SKM-1 (cell line): ENCODE results near the gene ADAMTSL2.
A peak's percentile ranks its signal among the peaks of the same experiment; 100 is the strongest.

Experiments used
- DNase-seq: peaks from one replicate; lab custom pipeline; 2025; ENCODE audit not compliant: unreplicated experiment; lab: John Stamatoyannopoulos, UW

Gene ADAMTSL2

DNA sequence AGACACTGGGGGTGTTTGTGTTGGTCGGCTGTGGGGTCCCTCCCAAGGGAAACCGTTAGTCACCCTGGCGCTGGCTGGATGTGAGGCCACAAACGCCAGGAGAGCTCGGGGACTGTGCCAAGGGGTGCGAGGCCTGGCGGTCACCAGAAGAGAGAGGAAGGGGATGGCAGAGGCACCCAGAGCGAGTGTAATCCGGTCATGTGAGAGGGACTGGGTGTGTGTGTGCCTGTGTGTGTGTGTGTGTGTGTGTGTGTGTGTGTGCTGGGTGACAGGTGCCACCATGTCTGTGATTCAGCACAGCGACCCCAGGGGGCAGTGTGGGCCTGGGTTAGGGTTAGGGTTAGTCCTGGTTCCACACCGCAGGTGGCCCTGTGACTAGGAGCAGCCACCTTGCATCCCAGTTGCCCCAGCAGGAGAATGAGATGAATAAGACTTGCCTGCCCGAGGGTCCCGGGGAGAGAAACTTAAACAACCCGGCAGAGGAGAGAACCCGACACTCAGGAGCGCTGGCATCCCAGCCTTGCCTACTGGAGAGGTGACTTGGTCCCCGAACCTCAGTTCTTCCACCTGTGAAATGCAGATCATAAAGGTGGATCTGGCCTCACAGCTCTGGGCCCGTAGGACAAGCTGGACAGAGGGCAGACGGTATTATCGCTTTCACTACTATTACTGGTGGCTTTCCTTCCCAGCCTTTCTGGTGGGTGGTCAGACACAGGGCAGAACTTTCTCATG is 1.4 kb upstream of the ADAMTSL2 start:
- no peak for DNase-seq

DNA sequence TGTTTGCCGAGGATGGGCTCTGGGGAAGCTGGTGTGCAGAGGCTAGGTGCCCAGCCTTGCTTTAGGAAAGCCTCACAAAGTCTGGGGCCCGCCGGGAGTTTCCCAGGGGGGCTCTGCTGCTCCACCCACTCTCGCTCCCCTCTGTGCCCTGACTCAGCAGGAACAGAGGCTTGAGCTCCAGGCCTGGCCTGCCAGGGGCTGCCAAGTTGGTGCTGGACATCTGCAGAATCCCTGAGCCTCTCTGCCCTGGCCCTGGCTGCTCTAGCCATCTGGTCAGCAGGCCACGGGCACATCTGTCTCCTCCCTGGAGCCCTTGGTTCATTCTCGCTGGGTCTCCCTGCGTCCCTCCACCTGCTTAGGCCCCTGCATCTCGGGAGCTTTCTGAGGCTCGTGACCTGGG is 647 bp upstream of the ADAMTSL2 start:
- DNase-seq = no peak

DNA sequence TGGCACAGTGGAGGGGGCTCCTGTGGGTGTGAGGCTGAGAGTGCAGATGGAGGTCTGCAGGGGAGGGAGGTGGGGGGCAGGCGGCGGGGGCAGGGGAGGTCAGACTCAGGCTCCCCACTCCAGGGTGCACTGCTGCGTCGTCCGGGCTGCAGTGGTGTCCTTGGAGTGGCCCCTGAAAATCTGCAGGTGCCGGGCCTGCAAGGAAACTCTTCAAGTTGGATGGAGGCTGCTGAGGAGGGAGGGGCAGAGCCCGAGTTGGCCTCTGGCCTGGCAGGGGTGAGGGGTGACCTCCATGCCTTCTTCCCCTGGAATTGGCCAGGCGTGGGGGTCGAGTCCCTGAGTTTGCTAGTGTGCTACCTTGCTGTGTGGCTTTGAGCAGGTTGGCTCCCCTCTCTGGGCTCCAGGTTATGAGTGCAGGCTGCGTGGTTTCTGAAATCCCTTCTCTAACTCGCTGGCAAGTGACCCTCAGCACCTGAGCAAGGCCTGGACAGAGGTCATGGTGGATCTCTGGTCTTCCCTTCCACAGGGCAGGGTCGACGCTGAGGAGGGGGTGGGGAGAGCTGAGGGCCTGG is 888 bp downstream of the ADAMTSL2 start:
- DNase-seq = no peak

DNA sequence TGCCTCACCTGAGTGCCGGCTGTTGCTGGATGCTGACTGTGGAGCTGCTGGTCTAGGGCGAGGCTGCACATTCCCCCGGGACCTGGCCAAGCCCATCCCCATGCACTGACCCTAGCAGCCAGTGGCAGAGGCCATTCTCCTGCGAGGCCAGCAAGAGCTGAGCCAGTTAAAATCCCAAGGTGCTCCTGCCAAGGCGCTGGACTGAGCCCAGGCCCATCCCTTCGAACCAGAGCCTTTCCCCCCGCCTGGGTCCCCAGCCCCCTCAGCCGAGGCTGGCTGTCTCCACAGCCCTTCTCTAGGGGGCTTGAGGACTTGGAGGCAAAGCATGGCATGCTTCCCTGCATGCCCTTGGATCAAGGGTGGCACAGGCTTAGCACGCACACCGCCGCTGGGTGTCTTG is 1.6 kb downstream of the ADAMTSL2 start:
- no peak for DNase-seq

DNA sequence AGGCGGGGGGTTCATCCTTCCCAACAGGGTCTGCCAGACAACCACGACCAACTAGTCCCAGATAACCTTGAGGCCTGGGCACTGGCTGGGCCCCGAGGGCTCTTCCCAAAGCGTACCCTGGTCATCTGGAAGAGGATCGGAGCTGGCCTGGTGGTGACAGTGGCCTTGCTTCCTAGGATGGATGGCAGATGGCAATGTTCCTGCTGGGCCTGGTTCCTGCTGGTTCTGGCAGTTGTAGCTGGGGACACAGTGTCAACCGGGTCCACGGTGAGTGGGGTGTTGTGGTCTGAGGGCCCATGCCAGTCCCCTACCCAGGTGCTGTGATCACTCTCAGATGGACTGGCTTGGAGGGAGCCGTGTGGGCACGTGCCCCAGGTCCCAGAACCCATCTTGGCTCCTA is 2.0 kb downstream of the ADAMTSL2 start:
- DNase-seq = no peak

DNA sequence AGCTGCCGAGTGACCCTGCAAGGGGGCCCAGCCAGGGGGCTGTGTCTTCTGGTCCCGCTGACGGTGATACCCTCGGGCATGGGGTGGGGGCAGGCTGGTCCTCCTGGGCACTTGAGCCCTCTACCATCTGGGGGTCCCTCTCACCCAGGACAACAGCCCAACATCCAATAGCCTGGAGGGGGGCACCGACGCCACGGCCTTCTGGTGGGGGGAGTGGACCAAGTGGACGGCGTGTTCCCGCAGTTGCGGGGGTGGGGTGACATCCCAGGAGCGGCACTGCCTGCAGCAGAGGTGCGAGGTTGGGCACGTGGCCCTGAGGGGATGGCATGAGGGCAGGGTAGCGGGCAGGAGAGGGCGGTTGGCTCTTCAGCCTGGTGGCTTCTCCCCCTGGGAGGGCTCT is 2.8 kb downstream of the ADAMTSL2 start:
- no peak for DNase-seq

DNA sequence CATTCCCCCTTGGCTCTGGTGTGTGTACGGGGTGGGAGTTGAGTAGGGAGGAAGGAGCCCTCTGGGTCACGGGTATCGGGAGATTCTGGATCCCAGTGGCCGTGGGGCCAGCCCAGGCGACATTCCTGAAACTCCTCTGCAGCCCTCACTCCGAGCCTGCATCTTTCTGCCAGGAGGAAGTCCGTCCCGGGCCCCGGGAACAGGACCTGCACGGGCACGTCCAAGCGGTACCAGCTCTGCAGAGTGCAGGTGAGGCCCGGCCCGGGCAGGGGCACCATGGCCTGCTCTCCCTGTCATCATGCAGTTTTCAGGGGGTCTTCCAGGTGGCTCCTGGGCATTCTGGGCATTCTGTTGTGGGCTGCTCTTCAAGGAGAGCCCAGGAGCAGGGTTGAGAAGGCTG is 3.7 kb downstream of the ADAMTSL2 start:
- no peak for DNase-seq

DNA sequence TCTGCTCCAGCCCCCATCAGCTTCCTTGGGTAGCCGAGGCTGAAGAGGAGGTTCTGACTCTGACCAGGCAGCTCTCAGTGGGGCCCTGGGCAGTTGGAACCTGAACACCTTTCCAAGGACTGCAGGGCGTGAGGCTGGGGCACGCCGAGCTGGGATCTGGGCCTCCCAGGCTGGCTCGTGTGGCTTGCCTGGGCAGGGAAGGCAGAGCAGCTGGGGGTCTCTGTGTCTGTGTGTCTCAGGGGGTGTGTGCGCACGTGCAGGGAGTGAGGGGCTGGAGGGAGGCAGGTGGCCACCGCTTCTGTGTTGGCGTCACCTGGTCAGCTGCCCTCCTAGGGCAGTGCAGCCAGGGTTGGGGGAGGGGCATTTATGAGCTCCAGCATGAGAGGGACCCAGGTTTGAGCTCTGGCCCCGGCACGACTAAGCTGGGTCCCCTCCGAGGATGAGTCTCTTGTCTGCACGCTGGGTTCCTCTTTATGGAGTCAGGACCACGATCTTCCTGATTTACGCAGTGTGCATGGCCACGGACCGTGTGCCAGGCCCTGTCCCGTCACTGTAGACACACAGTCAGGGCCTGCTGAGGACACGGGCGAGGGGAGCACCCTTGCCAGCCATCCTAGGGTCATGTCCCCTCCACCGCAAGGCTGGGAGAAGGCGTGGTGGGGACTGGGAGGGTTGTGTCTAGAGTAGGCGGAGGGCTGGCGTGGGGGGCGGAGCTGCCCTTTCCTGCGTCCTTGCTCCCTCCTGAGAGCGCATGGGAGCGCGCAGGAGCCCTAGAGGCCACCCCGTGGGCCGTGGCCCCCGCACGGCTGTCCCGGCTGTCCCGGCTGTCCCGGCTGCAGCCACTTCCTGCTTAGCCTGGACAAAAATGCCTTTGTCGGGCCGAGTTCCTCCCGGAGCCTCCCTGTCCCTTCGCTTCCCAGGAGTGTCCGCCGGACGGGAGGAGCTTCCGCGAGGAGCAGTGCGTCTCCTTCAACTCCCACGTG is 4.6 kb downstream of the ADAMTSL2 start:
- no peak for DNase-seq

DNA sequence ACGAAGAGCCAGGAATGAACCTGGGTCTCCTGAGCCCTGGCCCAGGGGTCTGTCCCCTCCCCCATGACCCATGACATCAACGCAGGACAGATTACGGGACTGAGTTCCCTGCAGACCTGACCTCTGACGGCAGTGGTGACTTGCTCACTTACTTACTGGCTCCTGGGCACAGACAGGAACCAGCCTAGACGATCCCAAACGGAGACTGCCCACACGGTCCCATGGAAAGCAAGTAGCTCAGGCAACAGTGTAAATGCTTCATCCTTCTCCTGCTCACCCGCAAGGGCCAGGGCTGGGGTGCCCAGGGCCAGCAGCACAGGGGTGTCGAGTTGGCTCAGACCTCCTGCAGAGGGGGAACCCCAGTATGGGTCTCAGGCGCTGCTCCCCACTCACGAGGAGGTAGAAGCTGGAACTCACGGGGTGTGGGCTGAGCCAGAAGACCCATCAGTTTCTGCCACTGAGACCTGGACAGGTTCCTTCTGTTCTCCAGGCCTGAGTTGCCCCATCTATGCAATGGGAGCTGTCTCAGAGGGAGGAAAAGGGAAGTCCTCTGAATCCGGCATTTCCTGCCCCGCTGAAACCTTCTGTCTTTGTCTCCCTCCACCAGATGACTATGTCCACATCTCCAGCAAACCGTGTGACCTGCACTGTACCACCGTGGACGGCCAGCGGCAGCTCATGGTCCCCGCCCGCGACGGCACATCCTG is 5.6 kb downstream of the ADAMTSL2 start:
- DNase-seq = peak; percentile 76

DNA sequence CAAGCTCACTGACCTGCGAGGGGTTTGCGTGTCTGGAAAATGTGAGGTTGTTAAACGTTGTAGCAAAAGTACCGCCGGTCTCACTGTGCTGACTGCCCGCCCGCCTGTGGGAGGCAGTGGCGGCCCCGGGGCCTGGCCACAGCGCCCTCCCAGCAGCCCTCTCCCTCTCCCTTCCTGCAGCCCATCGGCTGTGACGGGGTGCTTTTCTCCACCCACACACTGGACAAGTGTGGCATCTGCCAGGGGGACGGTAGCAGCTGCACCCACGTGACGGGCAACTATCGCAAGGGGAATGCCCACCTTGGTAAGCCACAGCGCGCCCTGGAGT is 6.2 kb downstream of the ADAMTSL2 start:
- DNase-seq = no peak

DNA sequence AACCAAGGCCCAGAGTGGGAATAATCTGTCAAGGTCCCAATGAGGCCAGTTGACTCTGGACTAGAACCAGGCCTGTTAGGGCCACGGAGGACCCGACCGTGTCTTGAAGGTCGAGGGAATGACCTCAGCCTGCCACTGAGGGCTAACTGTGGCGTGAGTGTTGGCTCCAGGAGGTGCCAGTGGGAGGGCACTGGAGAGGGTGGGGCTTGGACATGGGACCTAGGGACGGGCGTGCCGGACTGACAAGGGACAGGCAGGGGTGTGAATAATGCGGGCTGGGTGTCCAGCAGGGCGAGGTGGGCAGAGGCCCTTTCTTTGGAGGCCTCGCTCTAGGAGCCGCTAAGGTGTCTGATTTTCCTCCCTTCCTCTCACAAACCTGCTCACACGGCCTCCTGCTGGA is 7.5 kb downstream of the ADAMTSL2 start:
- DNase-seq = no peak

DNA sequence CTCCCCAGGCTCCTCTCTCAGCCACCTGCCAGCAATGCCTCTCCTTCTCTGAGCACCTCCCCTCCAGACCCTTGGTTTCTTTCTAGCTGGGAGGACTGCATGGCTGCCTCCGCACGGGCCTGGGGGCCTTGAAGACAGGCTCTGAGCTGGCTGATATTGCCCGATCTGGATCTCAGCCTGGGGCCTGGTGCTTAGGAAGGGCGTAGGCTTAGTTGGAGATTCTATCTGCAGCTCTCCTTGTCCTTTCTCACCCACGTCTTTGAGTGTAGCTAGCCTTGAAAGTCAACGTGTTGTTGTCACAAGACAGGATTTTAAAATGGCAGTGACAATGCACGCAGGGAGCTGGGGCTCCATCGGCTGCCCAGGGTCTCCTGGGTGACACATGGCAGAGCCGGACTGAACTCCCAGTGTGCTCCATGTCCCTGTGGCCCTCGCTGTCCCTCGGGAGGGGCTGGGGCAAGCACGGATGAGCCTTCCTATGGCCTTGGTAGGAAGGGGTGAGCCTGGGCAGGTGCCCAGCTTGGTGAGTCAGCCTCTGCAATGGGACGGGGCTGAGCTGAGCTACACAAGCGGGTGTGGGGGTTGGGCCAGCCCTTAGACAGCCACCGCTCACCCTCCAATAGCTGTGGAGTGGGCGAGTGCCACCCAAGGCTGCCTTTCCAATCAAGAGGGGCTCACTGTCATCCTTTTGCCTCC is 9.4 kb downstream of the ADAMTSL2 start:
- no peak for DNase-seq

DNA sequence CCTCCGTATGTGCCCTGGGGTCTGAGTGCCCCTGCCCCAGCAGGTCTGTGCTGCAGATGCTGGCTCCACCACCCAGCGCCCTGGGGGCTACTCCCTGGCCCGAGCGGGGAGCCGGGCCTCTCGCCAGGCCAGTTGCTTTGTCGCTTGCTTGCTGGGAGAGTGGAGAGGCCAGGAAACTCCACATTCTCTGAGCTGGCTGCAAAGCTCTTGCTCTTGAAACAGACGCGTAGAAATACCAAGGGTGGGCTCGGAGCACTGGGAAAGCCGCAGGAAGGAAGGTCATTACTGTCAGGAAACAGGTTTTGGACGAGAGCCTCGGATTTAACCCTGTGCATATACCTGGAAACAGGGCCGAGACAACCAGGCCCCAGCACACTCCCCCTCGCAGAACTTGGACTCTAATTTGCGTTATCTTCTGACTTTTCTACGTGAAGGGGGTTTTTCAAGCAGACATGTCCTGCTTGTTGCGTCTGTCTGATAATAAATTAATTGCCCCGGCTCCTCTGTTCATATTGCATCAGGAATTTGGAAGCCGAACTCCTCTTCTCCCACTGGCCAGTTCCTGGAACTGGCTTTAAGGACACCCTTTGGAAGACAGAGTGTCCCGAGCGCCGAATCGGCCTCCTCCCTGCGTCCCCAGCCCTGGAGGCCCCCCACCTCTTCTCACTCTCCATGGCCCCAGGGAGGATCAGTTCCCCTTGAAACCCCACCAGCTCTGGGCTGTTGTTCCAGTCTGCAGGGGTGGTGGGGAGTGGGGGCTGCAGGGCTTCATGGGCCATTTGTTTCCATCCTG is 11.2 kb downstream of the ADAMTSL2 start:
- no peak for DNase-seq

DNA sequence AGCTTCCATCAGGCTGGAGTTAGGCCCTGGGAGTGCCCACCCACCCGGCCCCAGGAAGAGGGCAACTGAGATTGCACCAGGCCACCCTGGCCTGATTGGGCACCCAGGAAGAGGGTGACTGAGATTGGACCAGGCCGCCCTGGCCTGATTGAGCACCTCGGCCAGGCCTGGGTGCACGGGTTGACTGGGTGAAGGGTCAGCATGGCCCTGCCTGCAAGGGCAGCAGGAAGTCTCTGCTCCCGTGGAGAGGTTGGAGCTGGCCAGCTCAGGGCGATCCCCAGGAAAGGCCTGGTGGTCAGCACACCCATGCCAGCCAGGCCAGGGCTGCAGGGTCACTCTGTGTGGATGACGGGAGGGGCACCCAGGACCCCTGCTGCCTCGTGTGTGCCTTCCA is 11.8 kb downstream of the ADAMTSL2 start:
- no peak for DNase-seq

DNA sequence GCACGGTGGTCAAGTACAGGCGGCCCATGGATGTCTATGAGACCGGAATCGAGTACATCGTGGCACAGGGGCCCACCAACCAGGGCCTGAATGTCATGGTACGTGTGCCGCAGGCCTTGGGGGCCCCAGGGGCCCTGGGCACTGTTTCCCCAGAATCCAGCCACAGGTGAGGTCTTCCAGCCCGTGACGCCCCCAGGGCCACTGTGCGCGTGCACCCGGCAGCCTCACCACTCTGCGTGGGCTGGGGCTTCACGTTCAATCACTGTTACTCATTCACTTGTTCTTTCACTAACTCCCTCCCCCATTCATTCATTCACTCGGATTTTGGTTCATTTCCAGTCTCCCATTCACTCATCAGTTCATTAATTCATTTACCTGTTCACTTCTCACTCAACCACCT is 12.6 kb downstream of the ADAMTSL2 start:
- no peak for DNase-seq

DNA sequence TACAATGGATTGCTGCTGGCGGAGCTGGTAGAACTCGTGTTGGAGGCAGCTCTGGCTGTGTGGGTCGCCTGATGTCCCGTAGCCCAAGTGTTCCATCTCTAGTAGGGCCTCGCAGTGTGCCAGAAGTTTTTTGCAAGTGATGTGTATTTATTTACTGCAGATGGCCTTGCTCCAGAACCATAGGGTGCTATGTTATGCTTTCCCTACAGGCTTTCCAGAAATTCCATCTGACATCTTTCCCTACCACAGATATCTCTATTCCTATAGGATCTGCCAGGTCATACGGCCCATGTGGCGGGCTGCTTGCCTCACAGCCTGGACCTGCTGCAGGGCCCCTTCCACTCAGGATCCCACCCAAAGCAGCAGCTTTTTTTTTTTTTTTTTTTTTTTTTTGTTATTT is 16.9 kb downstream of the ADAMTSL2 start:
- no peak for DNase-seq

DNA sequence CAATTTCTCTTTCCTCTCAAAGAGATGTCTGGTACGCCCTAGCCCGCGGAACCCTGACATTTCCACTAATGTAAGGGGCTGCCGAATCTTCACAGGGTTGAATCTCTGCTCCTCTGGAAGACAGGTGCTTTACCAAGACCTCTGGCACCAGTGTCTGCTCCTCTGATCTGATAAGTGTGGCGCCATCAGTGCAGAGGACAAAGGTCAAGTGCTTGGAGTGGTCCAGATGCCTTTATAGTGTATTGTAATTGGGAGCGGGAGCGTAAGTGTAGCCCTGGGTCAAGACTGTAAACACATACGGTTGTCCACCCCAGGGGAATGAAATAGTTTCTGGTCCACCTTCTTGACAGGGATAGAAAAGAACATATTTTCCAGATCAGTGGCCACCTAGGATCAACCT is 17.7 kb downstream of the ADAMTSL2 start:
- DNase-seq = no peak

DNA sequence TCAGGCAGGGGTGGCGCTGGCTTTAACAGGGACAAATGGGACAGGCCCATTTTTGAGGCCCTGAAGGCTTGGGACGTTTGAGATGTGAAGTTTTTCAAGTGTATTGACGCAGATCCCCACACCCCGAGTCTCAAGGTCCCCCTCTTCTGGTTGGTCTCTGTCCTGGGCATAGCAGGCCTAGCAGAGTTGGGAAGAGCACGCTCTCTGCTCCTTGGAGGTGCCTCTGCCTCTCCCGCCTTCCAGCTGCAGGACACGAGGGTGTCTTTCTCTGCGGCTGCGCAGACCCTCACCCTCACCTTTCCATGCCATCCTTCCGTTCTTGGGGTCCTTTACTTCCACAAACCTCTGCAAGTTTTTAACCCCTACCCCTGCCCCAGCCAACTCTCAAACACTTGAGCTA is 18.6 kb downstream of the ADAMTSL2 start:
- DNase-seq = no peak

DNA sequence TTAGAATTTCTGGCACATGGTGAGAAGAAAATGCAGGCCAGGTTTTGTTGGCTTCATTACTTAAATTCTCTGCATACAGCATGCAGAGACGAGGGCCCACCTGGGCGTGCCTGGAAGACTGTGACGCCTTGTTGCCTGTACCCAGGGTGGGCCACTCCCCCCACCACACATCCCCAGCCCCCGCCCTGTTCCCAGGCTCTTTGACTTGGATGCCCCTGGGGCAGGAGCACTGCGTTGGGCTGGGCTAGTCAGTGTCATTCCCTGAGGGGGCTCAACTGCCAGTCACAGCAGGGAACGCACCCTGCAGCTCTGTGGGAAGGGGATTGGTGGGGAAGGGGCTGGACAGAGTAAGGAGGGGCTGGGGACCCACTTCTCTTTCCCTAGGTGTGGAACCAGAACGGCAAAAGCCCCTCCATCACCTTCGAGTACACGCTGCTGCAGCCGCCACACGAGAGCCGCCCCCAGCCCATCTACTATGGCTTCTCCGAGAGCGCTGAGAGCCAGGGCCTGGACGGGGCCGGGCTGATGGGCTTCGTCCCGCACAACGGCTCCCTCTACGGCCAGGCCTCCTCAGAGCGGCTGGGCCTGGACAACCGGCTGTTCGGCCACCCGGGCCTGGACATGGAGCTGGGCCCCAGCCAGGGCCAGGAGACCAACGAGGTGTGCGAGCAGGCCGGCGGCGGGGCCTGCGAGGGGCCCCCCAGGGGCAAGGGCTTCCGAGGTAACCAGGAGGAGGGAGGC is 19.6 kb downstream of the ADAMTSL2 start:
- no peak for DNase-seq
